Measurements from ENCODE around the gene LMAN2L. TPM values are rescaled to one million over a fixed set of nuclear protein-coding genes. Genes with fewer than 3 reads are reported as not detected.

The LMAN2L gene
- total and polyA plus RNA-seq, 12 donors, result 11.0 to 31.4 (median 18.8) TPM

- 85% methylated on average over 14 of the region's 14 CpGs for WGBS, 2 donors
- H3K4me1 ChIP-seq, result no peaks in the 10 kb centered on the region
- intact Hi-C loops (cut with DNase I), result no loop called here
- no peaks in the 10 kb centered on the region for H3K27me3 ChIP-seq
- DNase-seq, result no peak
- ATAC-seq, result peak in 1 of 8 donors; percentile 22
- H3K9me3 ChIP-seq, result no peaks in the 10 kb centered on the region
- TF ChIP-seq CTCF (IDR thresholded peaks at IDR 0.05), result no peak
- no peak overlapping the region for H3K4me3 ChIP-seq
- H3K27ac ChIP-seq, result no peak overlapping the region
- no peaks in the 10 kb centered on the region for H3K36me3 ChIP-seq
Observed at GRCh38 chr2:96692094-96692971, 47.5 kb downstream of the LMAN2L start.

- Histone ChIP-seq H3K4me1 (peaks cover 0 to 3% (median 2%) of the 10 kb centered on the region in 9 donors), H3K36me3 (no peaks in the 10 kb centered on the region), H3K27me3 (peaks cover 0 to under 1% (median 0%) of the 10 kb centered on the region in 7 donors), H3K27ac (no peak overlapping the region), H3K4me3 (no peak overlapping the region), H3K9me3 (no peaks in the 10 kb centered on the region)
- DNase-seq (no peak), ATAC-seq (no peak)
- intact Hi-C loops (cut with DNase I), result no loop called here
- 94 to 95% methylated on average over 30 of the region's 30 CpGs for WGBS, 2 donors
- no peak for TF ChIP-seq CTCF (IDR thresholded peaks at IDR 0.05)
Observed at GRCh38 chr2:96691022-96691612, 48.7 kb downstream of the LMAN2L start.

- Histone ChIP-seq H3K27me3 (peaks cover 0 to 7% (median 0%) of the 10 kb centered on the region in 7 donors), H3K4me1 (peaks cover 0 to 9% (median 8%) of the 10 kb centered on the region in 9 donors), H3K9me3 (no peaks in the 10 kb centered on the region), H3K27ac (no peak overlapping the region), H3K4me3 (no peak overlapping the region), H3K36me3 (no peaks in the 10 kb centered on the region)
- no peak for TF ChIP-seq CTCF (IDR thresholded peaks at IDR 0.05)
- no peak for DNase-seq
- 92 to 94% methylated on average over 16 of the region's 16 CpGs for WGBS, 2 donors
- intact Hi-C loops (cut with DNase I), result no loop called here
- ATAC-seq, result no peak
Observed at GRCh38 chr2:96690306-96691021, 49.4 kb downstream of the LMAN2L start.

- TF ChIP-seq CTCF (IDR thresholded peaks at IDR 0.05), result no peak
- intact Hi-C loops (cut with DNase I), result no loop called here
- DNase-seq (no peak), ATAC-seq (no peak)
- Histone ChIP-seq H3K27ac (no peak overlapping the region), H3K36me3 (no peaks in the 10 kb centered on the region), H3K9me3 (no peaks in the 10 kb centered on the region), H3K4me1 (peaks cover 0 to 15% (median 10%) of the 10 kb centered on the region in 9 donors), H3K4me3 (no peak overlapping the region), H3K27me3 (peaks cover 0 to 7% (median 0%) of the 10 kb centered on the region in 7 donors)
- WGBS, 2 donors, result 93 to 95% methylated on average over 14 of the region's 14 CpGs
Observed at GRCh38 chr2:96689431-96689991, 50.4 kb downstream of the LMAN2L start.

All from heart right ventricle (tissue), 16 donors.